SU-DHL-6 (cell line): Measurements from ENCODE around the gene SPAG9.

Source experiments
- EZH2phosphoT487 ChIP-seq: fragments of 200-600 bp; sonication (generic), shearing (Covaris generic); conservative IDR thresholded peaks from 2 replicates; pipeline ENCODE4 v1.6.1; 2018; ENCODE audit warnings: mild to moderate bottlenecking, antibody characterized with exemption, low read length, moderate library complexity, mixed read lengths
- TF ChIP-seq, protein P1 (sequence below): fragments of 200-600 bp; sonication (generic); IDR thresholded peaks from one replicate; pipeline ENCODE4 v1.5.1; 2017; ENCODE audit warnings: antibody characterized with exemption, mild to moderate bottlenecking, low read length, moderate library complexity; ENCODE audit not compliant: insufficient read depth, poor library complexity, severe bottlenecking

DNA sequence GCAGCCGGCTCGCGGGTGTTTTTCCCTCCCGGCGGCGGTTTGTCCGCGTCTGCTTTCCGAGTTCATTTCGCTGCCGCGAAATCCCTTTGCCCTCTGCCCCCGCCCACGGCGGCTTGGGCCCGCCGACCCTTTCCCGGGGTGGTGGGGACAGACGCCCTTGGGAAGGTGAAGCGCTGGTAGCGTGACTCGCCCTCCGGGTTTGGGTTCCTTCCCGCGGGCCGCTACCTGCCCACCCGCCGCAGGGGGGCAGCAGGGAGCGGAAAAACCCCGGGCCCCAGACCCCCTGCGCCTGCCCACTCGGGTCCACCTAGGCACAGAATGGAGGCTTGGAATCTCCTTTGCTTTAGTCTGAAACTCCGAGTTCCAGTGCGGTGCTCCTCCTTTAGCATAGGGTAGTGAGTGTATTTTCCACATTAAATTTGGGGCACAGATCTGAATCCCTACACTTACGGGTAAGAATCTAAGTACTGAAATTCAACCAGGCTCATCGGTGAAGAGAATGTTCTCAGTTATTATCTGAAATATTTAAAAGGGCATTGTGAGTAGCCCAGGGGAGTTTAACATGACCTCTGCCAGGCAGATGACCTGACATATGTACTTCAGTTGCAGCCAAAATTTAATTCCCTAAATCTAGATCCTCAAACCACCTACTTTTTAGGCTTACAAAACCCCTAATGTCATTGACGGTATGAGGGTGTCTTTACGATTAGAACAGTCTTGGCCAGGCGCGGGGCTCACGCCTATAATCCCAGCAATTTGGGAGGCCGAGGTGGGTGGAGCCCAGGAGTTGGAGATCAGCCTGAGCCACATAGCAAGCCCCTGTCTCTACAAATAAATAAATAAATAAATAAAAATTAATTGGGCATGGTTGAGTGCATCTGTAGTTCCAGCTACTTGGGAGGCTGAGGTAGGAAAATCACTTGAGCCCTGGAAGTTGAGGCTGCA lies 46.6 kb upstream of the SPAG9 start:
- TF ChIP-seq, protein P1, sequence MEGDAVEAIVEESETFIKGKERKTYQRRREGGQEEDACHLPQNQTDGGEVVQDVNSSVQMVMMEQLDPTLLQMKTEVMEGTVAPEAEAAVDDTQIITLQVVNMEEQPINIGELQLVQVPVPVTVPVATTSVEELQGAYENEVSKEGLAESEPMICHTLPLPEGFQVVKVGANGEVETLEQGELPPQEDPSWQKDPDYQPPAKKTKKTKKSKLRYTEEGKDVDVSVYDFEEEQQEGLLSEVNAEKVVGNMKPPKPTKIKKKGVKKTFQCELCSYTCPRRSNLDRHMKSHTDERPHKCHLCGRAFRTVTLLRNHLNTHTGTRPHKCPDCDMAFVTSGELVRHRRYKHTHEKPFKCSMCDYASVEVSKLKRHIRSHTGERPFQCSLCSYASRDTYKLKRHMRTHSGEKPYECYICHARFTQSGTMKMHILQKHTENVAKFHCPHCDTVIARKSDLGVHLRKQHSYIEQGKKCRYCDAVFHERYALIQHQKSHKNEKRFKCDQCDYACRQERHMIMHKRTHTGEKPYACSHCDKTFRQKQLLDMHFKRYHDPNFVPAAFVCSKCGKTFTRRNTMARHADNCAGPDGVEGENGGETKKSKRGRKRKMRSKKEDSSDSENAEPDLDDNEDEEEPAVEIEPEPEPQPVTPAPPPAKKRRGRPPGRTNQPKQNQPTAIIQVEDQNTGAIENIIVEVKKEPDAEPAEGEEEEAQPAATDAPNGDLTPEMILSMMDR: no peak
- no peak for TF ChIP-seq EZH2phosphoT487
